GM21576 (cell line): ENCODE measurements around the gene SSH3.
A peak's percentile ranks its signal among the peaks of the same experiment; 100 is the strongest.

Experiments used
- ATAC-seq: cut with Tn5 transposase; IDR thresholded peaks from one replicate; pipeline ENCODE4 v1.9.1; 2021; ENCODE audit warnings: mild to moderate bottlenecking, moderate library complexity; ENCODE audit not compliant: unreplicated experiment

SSH3 gene

DNA sequence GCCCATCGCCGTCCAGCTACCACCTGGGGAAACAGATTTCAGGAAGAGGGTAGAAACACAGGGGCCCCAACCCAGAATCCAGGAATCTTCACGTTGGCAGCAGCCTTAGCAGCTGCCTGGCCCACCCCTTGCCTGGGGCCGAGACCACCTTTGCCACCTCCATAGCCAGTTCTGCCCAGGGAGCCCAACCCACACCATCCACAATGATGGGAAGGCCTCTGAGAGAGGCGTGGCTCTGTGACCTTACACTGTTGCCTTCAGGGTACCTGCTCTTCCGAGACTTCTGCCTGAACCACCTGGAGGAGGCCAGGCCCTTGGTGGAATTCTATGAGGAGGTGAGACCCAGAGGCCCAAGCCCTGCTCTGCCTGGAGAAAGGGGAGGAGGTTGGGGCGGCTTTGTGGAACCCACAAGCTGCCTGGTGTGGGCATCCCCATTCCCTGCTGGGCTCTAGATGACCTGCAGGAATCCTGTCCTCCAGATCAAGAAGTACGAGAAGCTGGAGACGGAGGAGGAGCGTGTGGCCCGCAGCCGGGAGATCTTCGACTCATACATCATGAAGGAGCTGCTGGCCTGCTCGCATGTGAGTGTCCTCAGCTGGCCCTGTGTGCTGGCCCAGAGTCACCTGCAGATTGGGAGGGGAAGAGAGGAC, 24.3 kb upstream of the SSH3 start:
- ATAC-seq, result no peak

- ATAC-seq, result no peak
Measured at GRCh38 chr11:67279589-67280340, 23.6 kb upstream of the SSH3 start.

- no peak for ATAC-seq
Measured at GRCh38 chr11:67280341-67280787, 23.0 kb upstream of the SSH3 start.

- no peak for ATAC-seq
Measured at GRCh38 chr11:67280788-67281551, 22.4 kb upstream of the SSH3 start.

DNA sequence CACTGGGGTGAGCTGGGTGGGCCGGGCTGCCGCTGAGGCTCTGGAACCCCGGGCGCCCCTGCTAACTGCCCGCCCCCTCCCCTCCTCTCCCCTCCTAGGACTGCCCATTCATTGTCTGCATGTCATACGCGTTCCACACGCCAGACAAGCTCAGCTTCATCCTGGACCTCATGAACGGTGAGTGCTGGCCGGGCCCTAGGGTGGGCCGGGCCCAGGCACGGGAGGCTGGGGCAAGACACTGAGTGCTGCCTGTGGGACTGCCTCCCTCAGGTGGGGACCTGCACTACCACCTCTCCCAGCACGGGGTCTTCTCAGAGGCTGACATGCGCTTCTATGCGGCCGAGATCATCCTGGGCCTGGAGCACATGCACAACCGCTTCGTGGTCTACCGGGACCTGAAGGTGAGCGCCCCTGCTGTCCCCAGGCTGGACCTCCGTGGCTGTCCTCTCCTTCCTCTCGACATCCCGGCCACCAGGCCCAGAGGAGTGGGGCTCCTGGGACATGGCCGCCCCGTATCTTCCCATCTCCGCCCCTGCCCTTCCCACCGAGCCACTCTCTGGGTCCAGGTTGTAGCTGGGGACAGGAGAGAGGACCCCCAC, 21.7 kb upstream of the SSH3 start:
- no peak for ATAC-seq

GRCh38 chr11:67282155-67282875, 21.0 kb upstream of the SSH3 start:
- no peak for ATAC-seq

GRCh38 chr11:67282876-67283371, 20.4 kb upstream of the SSH3 start:
- no peak for ATAC-seq

DNA sequence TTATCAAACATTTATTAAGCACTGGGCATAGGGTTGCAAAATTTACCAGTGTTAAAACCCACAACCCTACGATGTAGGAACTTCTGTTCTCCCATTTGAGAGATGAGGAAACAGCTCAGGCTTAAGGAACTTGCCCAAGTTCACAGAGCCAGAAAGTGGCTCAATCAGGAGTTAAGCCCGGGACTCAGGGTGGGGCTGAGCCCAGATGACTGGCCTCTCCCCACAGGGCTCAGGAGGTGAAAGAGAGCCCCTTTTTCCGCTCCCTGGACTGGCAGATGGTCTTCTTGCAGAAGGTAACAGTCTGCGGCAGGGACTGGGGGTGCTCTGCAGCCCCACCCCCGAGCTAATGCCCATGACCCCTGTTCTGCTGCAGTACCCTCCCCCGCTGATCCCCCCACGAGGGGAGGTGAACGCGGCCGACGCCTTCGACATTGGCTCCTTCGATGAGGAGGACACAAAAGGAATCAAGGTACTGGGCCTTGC, 19.8 kb upstream of the SSH3 start:
- no peak for ATAC-seq

DNA sequence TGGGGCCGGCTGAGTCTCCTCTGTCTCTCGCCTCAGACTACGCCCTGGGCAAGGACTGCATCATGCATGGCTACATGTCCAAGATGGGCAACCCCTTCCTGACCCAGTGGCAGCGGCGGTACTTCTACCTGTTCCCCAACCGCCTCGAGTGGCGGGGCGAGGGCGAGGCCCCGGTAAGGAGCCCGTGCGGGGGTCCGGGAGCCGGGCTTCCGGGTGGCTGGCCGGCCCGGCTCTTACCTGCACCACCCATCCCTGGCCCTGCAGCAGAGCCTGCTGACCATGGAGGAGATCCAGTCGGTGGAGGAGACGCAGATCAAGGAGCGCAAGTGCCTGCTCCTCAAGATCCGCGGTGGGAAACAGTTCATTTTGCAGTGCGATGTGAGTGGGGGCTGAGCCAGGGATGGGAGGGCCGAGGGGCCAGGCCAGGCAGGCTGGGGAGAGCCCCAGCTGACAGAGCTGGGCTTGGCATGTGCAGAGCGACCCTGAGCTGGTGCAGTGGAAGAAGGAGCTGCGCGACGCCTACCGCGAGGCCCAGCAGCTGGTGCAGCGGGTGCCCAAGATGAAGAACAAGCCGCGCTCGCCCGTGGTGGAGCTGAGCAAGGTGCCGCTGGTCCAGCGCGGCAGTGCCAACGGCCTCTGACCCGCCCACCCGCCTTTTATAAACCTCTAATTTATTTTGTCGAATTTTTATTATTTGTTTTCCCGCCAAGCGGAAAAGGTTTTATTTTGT, 18.4 kb upstream of the SSH3 start:
- no peak for ATAC-seq

GRCh38 chr11:67285541-67286498, 17.5 kb upstream of the SSH3 start:
- no peak for ATAC-seq

- ATAC-seq, result no peak
Measured at GRCh38 chr11:67286621-67287333, 16.6 kb upstream of the SSH3 start.

DNA sequence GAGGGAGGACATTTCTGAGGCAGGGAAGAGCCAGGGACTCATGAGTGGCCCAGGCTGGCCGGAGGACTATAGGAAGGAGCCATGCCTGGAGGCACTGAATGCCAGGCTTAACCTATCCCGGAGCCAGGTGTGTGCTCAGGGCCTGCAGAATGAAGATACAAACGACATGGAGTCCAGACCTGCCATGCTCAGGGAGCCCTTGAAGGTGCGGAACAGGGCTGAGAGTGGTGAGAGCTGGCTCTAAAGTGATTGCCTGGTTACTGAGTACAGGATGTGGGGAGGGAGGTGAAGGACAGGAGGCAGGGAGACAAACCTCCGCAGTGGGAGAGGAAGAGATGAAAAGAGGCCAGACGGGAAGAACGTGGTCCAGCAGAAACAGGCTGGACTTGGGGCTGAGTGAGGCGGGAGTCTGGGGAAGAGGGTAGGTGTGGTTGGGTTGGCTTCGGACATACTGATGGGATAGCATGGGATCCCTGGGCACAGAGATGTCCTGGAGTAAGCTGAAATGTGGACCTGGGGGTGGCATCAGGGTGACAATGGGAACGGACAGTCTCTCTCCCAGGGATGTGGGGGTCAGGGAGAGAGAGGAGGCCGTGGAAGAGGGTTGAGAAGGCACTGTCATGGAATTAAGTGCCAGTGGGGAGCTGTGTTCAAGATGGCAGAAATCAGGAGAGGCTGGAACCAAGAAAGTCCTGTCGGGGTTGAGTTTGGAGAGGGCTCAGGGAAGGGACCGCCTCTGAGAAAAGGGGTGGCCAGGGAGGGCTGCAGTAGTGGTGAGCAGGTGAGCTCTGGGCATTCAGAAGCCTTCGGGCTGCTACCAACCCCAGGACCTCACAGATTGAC, 15.8 kb upstream of the SSH3 start:
- ATAC-seq, result no peak

GRCh38 chr11:67288198-67288451, 15.2 kb upstream of the SSH3 start:
- ATAC-seq, result no peak

DNA sequence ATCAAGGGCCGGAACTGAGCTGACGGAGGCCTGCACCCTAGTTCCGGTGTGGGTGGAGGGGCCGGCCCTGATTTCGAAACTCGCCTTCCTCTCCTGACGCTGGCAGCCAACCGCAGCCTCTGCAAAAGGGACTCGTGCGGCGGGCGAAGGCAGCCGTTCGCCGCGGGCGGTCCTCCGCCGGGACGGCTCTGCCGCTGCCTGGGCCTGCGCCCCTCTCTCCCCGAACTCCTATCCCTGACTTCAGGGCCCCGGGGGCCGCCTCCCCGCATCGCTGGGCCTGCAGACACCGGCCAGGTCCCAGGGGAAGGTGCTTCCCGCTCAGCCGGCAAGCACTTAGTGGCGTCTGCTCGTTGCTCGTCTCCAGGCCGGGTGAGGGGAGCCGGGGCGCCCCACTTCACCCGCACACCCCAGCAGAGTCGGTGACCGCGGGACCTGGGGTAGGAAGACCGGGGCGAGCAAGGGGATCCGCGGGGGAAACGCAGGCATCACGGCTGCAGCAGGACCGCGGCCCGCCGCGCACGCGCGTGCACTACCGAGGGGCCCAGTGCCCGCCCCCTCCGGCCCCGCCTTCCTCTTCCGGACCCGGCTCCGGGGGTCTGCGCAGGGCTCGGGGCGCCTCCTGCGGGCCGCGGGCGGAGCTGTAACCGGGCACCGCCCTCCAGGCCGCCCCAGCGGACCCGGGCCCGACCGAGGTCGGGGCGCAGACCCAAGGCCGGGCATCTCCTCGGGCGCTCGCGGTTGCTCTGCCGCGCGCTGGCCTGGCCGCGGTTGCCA, 14.7 kb upstream of the SSH3 start:
- ATAC-seq, result peak; percentile 55

DNA sequence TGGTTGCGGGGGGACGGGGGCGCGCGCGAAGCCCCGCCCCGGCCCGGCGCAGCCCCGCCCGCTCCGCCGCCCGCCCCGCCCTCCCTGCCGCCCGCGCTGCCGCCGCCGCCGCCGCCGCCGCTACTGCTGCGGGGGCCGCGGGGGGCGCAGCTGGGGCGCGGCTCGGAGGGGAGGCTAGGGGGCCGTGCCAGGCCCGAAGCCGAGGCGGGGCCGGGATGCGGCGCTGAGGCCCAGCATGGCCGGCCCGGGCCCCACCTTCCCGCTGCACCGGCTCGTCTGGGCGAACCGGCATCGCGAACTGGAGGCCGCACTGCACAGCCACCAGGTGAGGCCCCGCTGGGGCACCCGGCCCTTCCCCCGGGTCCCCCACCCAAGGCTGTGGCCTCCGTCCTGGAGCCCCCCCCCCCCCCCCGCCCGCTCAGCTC, 14.1 kb upstream of the SSH3 start, which contains the start of gene ANKRD13D:
Gene ANKRD13D (plus strand): TSS at position 78 of the 425 bp plus-strand sequence. CDS start 158 bp downstream, at position 236.
- ATAC-seq, result peak; percentile 5
